ENCODE results near the gene HIGD1A.

The HIGD1A gene

GRCh38 chr3:42799376-42799775 is 4.9 kb downstream of the HIGD1A start:
- no peak for DNase-seq (ENCODE audit: low spot score)

- no peak for DNase-seq (ENCODE audit: low spot score)
Measured at GRCh38 chr3:42796332-42796885, 7.9 kb downstream of the HIGD1A start.

- DNase-seq (ENCODE audit: low spot score) = no peak
Measured at GRCh38 chr3:42795621-42796181, 8.6 kb downstream of the HIGD1A start.

- DNase-seq (ENCODE audit: low spot score) = no peak
Measured at GRCh38 chr3:42790714-42791229, 13.5 kb downstream of the HIGD1A start.

- no peak for DNase-seq (ENCODE audit: low spot score)
Measured at GRCh38 chr3:42786631-42787030, 17.7 kb downstream of the HIGD1A start.

GRCh38 chr3:42786212-42786611 is 18.1 kb downstream of the HIGD1A start:
- no peak for DNase-seq (ENCODE audit: low spot score)

- DNase-seq (ENCODE audit: low spot score) = peak; percentile 76
Measured at GRCh38 chr3:42780892-42781700, 23.2 kb downstream of the HIGD1A start.

- DNase-seq (ENCODE audit: low spot score) = peak; percentile 80
Measured at GRCh38 chr3:42780398-42780797, 23.9 kb downstream of the HIGD1A start.

GRCh38 chr3:42778644-42779043 is 25.6 kb downstream of the HIGD1A start:
- peak; percentile 57 for DNase-seq (ENCODE audit: low spot score)

- DNase-seq (ENCODE audit: low spot score) = no peak
Measured at GRCh38 chr3:42773409-42773751, 30.9 kb downstream of the HIGD1A start.

- DNase-seq (ENCODE audit: low spot score) = peak; percentile 91
Measured at GRCh38 chr3:42772670-42773408, 31.5 kb downstream of the HIGD1A start, which contains the start of gene CCDC13. Gene CCDC13 (minus strand): TSS chr3:42773253. CDS start chr3:42758345, 14,908 bp downstream.

- no peak for DNase-seq (ENCODE audit: low spot score)
Measured at GRCh38 chr3:42771271-42771670, 33.0 kb downstream of the HIGD1A start.

GRCh38 chr3:42769477-42770131 is 34.7 kb downstream of the HIGD1A start:
- DNase-seq (ENCODE audit: low spot score) = no peak

GRCh38 chr3:42764561-42765295 is 39.6 kb downstream of the HIGD1A start:
- DNase-seq (ENCODE audit: low spot score) = no peak

- DNase-seq (ENCODE audit: low spot score) = no peak
Measured at GRCh38 chr3:42764115-42764514, 40.2 kb downstream of the HIGD1A start.

GRCh38 chr3:42763021-42763420 is 41.3 kb downstream of the HIGD1A start:
- DNase-seq (ENCODE audit: low spot score) = no peak

GRCh38 chr3:42762046-42762724 is 42.1 kb downstream of the HIGD1A start:
- DNase-seq (ENCODE audit: low spot score) = no peak

- no peak for DNase-seq (ENCODE audit: low spot score)
Measured at GRCh38 chr3:42758126-42758525, 46.2 kb downstream of the HIGD1A start.

GRCh38 chr3:42756681-42757213 is 47.5 kb downstream of the HIGD1A start:
- DNase-seq (ENCODE audit: low spot score) = no peak
